ENCODE measurements around the gene DYNC1H1. TPM values are rescaled to one million over a fixed set of nuclear protein-coding genes. Genes with fewer than 3 reads are reported as not detected.

The DYNC1H1 gene
- total and polyA plus RNA-seq, 2 of the 13 experiments (the other 11 are each of a cell fraction or from before 2014, with no cell fraction given): 74.4 to 239 TPM

GRCh38 chr14:101965181-101965544, 790 bp downstream of the DYNC1H1 start (continued):
- TF ChIP-seq ZNF362 (CRISPR knock-in tag; IDR thresholded peaks at IDR 0.05; ENCODE audit: borderline replicate concordance) (no peak), ZBTB46 (CRISPR knock-in tag; IDR thresholded peaks at IDR 0.05; ENCODE audit: borderline replicate concordance) (no peak), ZNF557 (CRISPR knock-in tag; IDR thresholded peaks at IDR 0.05) (no peak), KMT2B (CRISPR knock-in tag; IDR thresholded peaks at IDR 0.05) (peak; percentile 42; the same call in 1 of the 2 replicates), GATAD2A (CRISPR knock-in tag; IDR thresholded peaks at IDR 0.05) (no peak), NBN (conservative IDR thresholded peaks at IDR 0.05) (no peak), ETV6 (CRISPR knock-in tag; conservative IDR thresholded peaks at IDR 0.05) (no peak), ZNF225 (CRISPR knock-in tag; IDR thresholded peaks at IDR 0.05) (no peak), FOXK1 (CRISPR knock-in tag; IDR thresholded peaks at IDR 0.05; ENCODE audit: borderline replicate concordance, low read depth) (0 out of 2 replicates have a peak, but pooled peaks have one; percentile 21), AHDC1 (CRISPR knock-in tag; IDR thresholded peaks at IDR 0.05; ENCODE audit: borderline replicate concordance) (no peak), GATAD1 (CRISPR knock-in tag; IDR thresholded peaks at IDR 0.05) (peak; percentile 16; the same call in 1 of the 2 replicates), GPN1 (CRISPR knock-in tag; IDR thresholded peaks at IDR 0.05; ENCODE audit: borderline replicate concordance) (no peak), CHCHD3 (CRISPR knock-in tag; IDR thresholded peaks at IDR 0.05) (no peak), YY1 (IDR thresholded peaks at IDR 0.05; ENCODE audit: insufficient read depth, insufficient replicate concordance, low read depth, low read length) (peak; percentile 86), TFAP4 (IDR thresholded peaks at IDR 0.05; ENCODE audit: borderline replicate concordance, low read depth) (no peak), ZNF276 (CRISPR knock-in tag; IDR thresholded peaks at IDR 0.05; ENCODE audit: low read depth) (no peak), MBNL3 (CRISPR knock-in tag; conservative IDR thresholded peaks at IDR 0.05) (no peak), THAP11 (CRISPR knock-in tag; IDR thresholded peaks at IDR 0.05) (0 out of 2 replicates have a peak, but pooled peaks have one; percentile 30), ZSCAN29 (CRISPR knock-in tag; conservative IDR thresholded peaks at IDR 0.05) (no peak), ZNF816 (CRISPR knock-in tag; IDR thresholded peaks at IDR 0.05; ENCODE audit: borderline replicate concordance) (no peak)
